Fibroblast of upper back skin (primary cell): ENCODE results near the gene SSNA1.

Experiments
- DNase-seq: peaks from one replicate; pipeline ENCODE4 v3.0.0-alpha.2; 2013

SSNA1 gene

DNA sequence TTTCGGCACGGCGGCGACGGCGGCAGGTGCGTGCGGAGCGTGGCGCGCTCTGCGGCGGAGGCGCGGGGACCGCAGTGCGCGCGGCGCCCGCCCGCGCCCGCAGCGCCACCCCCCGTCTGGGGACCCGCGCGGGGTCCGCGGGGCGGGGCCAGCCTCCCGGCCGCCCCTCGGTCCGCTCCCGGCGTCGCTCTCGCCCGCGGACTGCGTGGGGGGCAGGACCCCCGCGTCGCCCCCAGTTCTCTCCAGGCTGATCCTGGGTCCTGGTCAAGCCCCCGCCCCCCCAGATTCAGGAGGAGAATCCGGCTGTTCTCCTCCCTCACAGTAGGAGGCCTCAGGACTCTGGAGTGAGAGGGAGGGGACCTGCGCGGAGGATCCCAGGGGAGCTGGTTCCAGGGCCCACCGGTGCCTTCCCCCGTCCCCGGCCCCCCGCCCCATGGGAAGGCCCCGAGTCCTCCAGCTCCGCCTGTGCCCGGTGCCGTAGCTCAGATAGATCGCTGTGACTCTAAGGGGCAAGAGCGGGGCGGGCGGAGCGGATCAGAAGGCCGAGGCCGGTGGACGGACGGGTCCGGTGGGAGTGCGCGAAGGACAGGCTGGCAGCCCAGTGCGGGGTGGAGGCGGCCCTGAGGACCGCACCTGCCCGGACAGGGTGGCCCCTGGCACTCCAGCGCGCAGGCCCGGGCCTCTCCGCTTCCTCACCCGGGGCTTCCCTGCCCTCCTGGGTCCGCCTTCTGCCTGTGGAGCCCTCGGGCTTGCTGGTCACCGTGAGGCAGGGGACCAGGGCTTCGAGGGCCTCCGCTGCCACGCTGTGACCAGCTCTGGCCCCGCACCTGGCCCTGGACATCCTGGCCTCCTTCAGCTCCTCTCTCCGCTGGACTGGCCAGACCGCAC lies 34.0 kb downstream of the SSNA1 start, which contains the start of gene RNF208:
TSS of gene RNF208 (minus strand) at position 51 of the 888 bp plus-strand sequence. CDS start 1,028 bp downstream, outside the sequence.
- DNase-seq = no peak

DNA sequence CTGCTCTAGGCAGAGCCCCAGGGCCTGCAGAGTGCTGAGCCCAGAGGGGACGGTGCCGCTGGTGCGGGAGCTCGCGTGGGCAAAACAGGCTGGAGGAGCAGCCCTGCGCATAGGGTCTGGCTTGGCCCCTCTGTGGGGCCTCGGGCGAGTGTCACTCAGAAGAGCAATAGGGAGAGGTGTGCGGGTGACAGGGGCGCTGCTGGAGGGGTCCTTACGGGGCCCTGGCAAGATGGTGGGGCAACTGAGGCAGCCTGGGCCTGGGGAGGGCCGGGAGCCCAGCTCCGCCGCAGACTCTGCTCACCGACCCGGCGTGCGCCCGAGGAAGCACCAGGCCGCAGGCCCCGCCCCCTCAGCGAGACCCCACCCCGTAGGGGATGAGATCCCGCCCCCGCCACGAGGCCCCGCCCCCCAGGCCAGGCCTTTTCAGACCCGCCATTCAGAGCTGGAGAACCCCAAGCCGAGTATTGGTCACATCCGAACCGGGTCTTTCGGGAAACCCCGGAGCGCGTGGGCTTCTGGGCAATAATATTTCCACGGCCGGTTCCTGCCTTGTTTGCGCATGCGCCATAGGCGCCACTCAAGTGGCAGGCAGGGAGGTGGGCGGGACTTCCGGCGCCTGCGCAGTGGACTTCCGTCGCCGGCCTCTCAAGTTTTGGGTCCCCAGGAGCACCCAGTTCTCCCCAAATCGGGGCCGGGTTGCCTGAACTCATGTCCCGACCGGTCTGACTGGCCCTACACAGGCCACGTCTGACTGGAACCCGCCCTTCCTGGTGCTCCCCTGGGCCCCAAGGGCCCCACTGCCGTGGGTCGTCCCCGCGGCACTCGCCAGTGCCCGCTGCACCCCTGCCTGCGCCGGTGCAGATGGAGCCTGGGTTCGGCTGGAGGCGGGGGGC lies 34.8 kb downstream of the SSNA1 start:
- peak; percentile 99 for DNase-seq

DNA sequence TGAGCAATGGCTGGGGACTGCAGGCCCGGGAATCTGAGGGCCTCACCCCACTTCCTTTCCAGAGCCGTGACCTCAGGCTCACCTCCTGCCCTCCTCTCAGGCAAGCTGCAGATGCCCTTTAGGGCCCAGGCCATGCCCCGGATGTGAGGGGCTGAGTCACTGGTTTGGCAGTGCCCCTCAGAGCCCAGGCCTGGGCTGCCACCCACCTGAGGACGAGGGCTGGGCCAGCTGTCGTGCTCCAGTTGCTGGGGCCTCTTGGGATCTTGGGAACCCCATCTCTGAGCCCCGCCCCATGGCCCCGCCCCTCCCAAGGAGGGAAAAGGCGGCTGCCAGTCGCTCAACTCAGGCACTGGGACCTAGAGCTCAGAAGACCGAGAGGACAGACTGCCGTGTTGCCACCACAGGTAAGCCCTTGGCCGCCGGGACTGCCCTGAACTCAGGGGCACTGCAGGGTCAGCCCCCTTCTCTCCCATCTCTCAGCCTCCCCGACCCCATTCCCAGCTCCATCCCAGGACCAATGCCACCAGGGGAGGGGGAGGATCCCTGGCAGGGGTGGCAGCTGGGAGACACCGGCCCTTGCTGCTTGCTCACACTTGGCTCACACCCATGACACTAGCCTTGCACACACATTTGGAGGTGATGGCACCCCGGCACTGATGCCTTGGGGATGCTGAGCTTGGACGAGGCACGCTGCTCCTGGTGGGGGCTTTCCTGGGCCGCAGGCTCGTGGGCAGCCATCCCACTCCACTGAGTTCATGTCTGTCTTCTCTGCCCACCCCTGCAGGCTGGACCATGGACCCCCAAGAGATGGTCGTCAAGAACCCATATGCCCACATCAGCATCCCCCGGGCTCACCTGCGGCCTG lies 36.6 kb downstream of the SSNA1 start, which contains the start of gene CYSRT1:
TSS of gene CYSRT1 (plus strand) at position 345 of the 865 bp plus-strand sequence. CDS start at position 793, 448 bp downstream.
- DNase-seq = no peak

- no peak for DNase-seq
Measured at GRCh38 chr9:137225699-137226331, 37.3 kb downstream of the SSNA1 start.

GRCh38 chr9:137226338-137227053 lies 38.0 kb downstream of the SSNA1 start:
- DNase-seq = no peak

DNA sequence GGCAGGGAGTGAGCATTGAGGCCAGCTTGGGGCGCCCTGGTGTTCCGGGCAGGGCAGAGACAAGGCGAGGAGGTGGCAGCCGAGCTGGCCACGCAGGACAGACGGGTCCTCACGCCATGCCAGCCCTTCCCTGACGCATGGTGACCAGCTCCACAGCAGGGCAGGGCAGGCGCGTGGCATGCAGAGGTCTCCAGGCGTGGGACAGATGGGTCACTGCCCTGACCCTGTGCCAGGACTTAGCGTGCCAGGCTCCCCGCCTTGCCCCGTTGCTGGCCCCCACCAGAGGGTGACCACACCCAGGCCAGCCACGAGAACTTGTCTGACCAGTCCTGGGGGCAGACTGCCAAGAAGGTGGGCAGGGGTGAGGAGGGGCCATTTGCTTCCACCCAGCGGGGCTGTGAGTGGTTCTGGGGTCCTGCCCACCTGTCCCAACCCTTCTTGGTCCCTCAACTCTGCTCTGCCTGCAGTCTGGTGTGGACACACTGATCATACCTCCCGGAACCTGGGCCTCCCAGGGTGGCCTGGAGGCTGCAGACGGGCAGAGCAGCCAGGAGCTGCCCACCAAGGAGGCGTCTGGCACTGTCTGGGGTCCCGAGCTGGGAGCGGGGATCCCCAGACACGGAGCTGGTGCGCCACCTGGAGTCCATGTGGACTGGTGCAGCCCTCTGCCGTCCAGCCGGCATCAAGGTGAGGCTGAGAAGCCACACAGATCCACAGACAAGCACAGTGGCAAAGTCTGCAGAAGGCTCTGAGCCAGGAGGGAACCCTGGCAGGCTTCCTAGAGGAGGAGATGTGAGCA lies 38.8 kb downstream of the SSNA1 start, which contains the start of gene RNF224:
TSS of gene RNF224 (plus strand) at position 449 of the 799 bp plus-strand sequence. CDS start 834 bp downstream, outside the sequence.
- DNase-seq = peak; percentile 63

GRCh38 chr9:137227853-137228505 lies 39.5 kb downstream of the SSNA1 start:
- DNase-seq = no peak

DNA sequence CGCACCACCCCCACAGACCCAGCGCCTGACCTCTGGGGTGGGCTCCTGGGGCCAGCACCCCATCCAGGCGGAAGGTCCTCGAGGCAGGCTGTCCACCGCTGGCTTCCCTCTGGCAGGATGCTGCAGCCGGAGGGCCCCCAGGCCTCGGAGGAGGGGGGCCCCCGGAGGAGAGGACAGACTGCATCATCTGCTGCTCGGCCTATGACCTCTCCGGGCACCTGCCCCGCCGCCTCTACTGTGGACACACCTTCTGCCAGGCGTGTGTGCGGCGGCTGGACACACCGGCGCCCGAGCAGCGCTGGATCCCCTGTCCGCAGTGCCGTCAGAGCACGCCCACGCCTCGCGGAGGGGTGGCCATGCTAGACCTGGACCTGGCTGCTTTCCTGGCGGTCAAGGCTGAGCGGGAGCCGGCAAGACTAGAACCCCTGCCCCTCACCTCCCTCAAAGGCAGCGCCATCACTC lies 40.1 kb downstream of the SSNA1 start:
- DNase-seq = no peak

- DNase-seq = no peak
Measured at GRCh38 chr9:137228968-137229896, 40.8 kb downstream of the SSNA1 start.

- no peak for DNase-seq
Measured at GRCh38 chr9:137229903-137230704, 41.6 kb downstream of the SSNA1 start.

DNA sequence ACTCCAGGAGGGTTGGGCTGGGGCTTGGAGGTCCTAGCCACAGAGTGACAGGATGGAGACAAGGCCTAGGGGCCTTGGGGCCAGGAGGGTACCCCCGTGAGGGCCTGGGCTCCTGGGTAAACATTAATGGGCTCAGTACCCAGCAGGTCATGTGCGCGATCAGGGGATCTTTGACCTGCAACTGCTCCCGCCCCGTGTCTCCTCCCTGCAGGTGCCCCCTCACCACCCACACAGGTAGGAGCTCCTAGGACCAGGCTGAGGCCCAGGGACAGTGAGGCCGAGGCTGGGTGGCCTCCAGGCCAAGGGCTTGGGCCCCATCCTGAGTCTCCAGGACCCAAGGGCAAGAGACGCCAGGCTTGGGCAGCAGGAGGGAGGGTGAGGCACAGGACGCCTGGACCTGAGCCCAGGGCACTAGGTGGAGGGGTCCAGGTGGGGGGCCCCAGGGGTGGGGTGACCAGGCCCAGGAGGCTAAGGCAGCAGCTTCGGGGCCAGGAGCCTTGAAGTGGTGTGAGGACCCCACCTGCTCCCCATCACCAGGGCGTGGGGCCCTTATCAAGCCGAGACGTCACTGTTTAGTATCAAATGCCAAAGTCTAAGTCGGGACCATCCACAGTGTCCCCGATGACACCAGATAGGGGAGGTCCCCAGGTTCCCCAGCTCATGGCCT lies 42.4 kb downstream of the SSNA1 start, which contains the start of gene SLC34A3:
TSS of gene SLC34A3 (plus strand) at position 197 of the 667 bp plus-strand sequence. CDS start 802 bp downstream, outside the sequence.
- DNase-seq = no peak

- DNase-seq = no peak
Measured at GRCh38 chr9:137231372-137232039, 43.0 kb downstream of the SSNA1 start.

DNA sequence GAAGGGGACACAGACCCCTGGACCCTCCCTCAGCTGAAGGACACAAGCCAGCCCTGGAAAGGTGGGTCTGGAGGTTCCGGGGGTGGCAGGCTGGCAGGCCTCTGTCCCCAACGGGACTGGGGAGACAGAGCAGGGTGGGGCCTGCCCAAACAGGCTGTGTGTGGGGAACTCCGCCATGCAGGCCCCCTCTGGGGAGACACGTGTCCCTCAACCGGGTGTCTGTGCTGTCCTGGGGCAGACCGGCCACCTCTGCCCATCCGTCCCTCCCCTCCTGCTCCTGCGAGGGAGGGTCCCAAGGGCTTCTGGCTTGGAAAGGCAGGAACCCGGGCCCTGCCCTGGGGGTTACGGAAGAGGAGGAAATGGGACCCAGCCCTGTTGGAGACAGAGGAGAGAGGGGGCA lies 43.6 kb downstream of the SSNA1 start:
- DNase-seq = no peak

DNA sequence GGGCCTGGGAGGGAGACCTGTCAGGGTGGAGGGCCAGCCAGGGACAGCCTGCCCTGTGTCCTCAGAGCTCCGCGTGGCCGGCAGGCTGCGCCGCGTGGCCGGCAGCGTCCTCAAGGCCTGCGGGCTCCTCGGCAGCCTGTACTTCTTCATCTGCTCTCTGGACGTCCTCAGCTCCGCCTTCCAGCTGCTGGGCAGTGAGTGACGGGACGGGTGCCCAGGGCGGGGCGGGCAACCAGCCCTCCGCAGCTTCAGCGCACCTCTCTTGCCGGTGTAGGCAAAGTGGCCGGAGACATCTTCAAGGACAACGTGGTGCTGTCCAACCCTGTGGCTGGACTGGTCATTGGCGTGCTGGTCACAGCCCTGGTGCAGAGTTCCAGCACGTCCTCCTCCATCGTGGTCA lies 44.0 kb downstream of the SSNA1 start:
- no peak for DNase-seq

- no peak for DNase-seq
Measured at GRCh38 chr9:137233143-137233980, 44.9 kb downstream of the SSNA1 start.
